GM18909 (cell line): Measurements from ENCODE around the gene PLK5.
"Not testable (repeated sequence)": the region's sequence is repeated elsewhere in the genome, so short reads cannot be mapped to it uniquely, and the experiment has no call there.

Experiments
- ATAC-seq: cut with Tn5 transposase; IDR thresholded peaks from one replicate; pipeline ENCODE4 v1.9.1; 2021; ENCODE audit warnings: mild to moderate bottlenecking; ENCODE audit not compliant: unreplicated experiment, poor library complexity

The PLK5 gene

GRCh38 chr19:1523412-1524286 is at the start of gene PLK5:
Gene PLK5 (plus strand): TSS chr19:1524077. CDS start chr19:1526997, 2,920 bp downstream.
- no peak for ATAC-seq

- ATAC-seq: no peak
These were observed 49.0 kb upstream of the PLK5 start for GRCh38 chr19:1474765-1475351.

GRCh38 chr19:1475751-1476437 is 48.0 kb upstream of the PLK5 start:
- no peak for ATAC-seq

- not testable (repeated sequence) for ATAC-seq
These were observed 46.8 kb upstream of the PLK5 start for GRCh38 chr19:1477056-1477455.

- peak; percentile 87 for ATAC-seq
These were observed 44.8 kb upstream of the PLK5 start, which contains the start of gene C19orf25 for GRCh38 chr19:1478934-1479707. Gene C19orf25 (minus strand): TSS chr19:1479215. CDS start chr19:1478903, 312 bp downstream.

GRCh38 chr19:1481224-1481892 is 42.5 kb upstream of the PLK5 start:
- no peak for ATAC-seq

GRCh38 chr19:1481893-1482360 is 42.0 kb upstream of the PLK5 start:
- no peak for ATAC-seq

- no peak for ATAC-seq
These were observed 41.3 kb upstream of the PLK5 start for GRCh38 chr19:1482361-1483130.

GRCh38 chr19:1483131-1483978 is 40.5 kb upstream of the PLK5 start:
- no peak for ATAC-seq

- no peak for ATAC-seq
These were observed 39.9 kb upstream of the PLK5 start for GRCh38 chr19:1483979-1484428.

- no peak for ATAC-seq
These were observed 36.9 kb upstream of the PLK5 start for GRCh38 chr19:1486720-1487575.

- ATAC-seq: no peak
These were observed 36.1 kb upstream of the PLK5 start for GRCh38 chr19:1487576-1488281.

GRCh38 chr19:1488282-1488601 is 35.6 kb upstream of the PLK5 start:
- ATAC-seq: no peak

- ATAC-seq: no peak
These were observed 34.2 kb upstream of the PLK5 start for GRCh38 chr19:1489463-1490310.

GRCh38 chr19:1490311-1491113 is 33.4 kb upstream of the PLK5 start, which contains the start of gene PCSK4:
Gene PCSK4 (minus strand): TSS chr19:1490350. CDS start chr19:1490346, 4 bp downstream.
- peak; percentile 77 for ATAC-seq
